Activated T-helper 1 cell treated with anti-CD3 and anti-CD28 coated beads, Interleukin-12 subunit alpha, Interleukin-12 subunit beta, Interleukin-2, Interleukin-4 antibody, amounts not matched to agents 30 ng/mL and 10 ng/mL and 1 ng/mL, durations not matched to agents 14 hours and 24 hours and 36 hours (primary cell): ENCODE results near the gene VSIG8. TPM values are rescaled to one million over a fixed set of nuclear protein-coding genes. Genes with fewer than 3 reads are reported as not detected.

Experiments
- DNase-seq: peaks from one replicate; pipeline ENCODE4 v3.0.0; 2021; ENCODE audit warnings: low spot score
- H3K27ac Mint-ChIP-seq: one replicate; pipeline ENCODE4 v1.8.0; 2021; ENCODE audit warnings: mild to moderate bottlenecking, mixed read lengths
- H3K27me3 Mint-ChIP-seq: one replicate; pipeline ENCODE4 v1.8.0; 2022; ENCODE audit warnings: mild to moderate bottlenecking, moderate library complexity, mixed read lengths; ENCODE audit not compliant: insufficient read depth
- H3K36me3 Mint-ChIP-seq: one replicate; pipeline ENCODE4 v1.8.0; 2021; ENCODE audit warnings: low read depth, mixed read lengths
- H3K4me1 Mint-ChIP-seq: one replicate; pipeline ENCODE4 v1.8.0; 2021; ENCODE audit warnings: low read depth, mixed read lengths
- H3K4me3 Mint-ChIP-seq: one replicate; pipeline ENCODE4 v1.8.0; 2021; ENCODE audit warnings: mild to moderate bottlenecking, moderate library complexity, mixed read lengths
- H3K9me3 Mint-ChIP-seq: one replicate; pipeline ENCODE4 v1.8.0; 2021; ENCODE audit warnings: mixed read lengths
- intact Hi-C: fragments of 100-400 bp; cut with micrococcal nuclease; formaldehyde crosslinking; loops from one replicate; pipeline ENCODE4 v1.15.1; 2024
- total RNA-seq: library from RNA; stranded (reverse); gene quantifications from 2 replicates; pipeline ENCODE4 v1.2.3, GENCODE V29; 2022

Gene VSIG8
- total RNA-seq, 1 donor from 2014 or later, result not detected

DNA sequence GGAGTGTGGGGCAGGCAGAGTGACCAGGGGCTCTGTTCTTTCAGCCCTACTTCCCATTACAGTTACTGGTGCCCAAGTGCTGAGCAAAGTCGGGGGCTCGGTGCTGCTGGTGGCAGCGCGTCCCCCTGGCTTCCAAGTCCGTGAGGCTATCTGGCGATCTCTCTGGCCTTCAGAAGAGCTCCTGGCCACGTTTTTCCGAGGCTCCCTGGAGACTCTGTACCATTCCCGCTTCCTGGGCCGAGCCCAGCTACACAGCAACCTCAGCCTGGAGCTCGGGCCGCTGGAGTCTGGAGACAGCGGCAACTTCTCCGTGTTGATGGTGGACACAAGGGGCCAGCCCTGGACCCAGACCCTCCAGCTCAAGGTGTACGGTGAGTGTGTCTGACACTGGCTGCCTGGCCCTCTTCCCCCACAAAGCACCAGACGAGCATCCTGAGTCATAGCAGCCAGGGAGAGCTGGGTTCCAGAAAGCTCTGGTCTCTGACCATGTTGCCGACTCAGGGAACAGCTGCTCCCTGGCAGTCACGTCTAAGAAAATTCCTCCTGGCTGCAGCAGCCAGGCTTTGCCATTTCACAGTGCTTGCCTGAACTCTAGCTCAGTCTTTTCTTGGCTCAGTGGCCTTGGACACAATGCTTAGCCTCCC, 32.5 kb downstream of the VSIG8 start:
- DNase-seq, result no peak
- Mint-ChIP-seq H3K4me3 (no peak overlapping the region), H3K36me3 (peaks cover 3% of the 10 kb centered on the region), H3K9me3 (no peaks in the 10 kb centered on the region), H3K4me1 (peaks cover 43% of the 10 kb centered on the region), H3K27me3 (peaks cover 40% of the 10 kb centered on the region), H3K27ac (no peak overlapping the region)
- intact Hi-C loops, result no loop called here

DNA sequence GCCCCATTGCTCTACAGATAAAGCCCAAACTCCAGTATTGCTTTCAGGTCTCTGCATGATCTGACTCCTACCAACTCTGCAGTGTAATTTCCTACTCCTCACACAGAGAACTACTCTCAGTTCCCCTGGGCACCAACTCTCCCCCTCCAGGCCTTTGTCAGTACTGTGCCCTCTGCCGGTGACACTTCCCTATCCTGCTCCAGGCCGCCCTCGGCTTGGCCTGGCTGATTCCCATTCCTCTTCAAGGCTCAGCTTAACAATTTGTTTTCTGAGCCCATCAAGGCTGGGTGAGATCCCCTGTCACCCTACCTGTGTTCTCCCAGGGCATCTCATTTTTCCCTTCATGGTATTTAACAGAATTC, 33.2 kb downstream of the VSIG8 start:
- Mint-ChIP-seq H3K27me3 (peaks cover 39% of the 10 kb centered on the region), H3K4me3 (no peak overlapping the region), H3K27ac (peak overlapping the region; percentile 18), H3K4me1 (peaks cover 49% of the 10 kb centered on the region), H3K36me3 (peaks cover 3% of the 10 kb centered on the region), H3K9me3 (no peaks in the 10 kb centered on the region)
- no peak for DNase-seq
- intact Hi-C loops, result no loop called here

DNA sequence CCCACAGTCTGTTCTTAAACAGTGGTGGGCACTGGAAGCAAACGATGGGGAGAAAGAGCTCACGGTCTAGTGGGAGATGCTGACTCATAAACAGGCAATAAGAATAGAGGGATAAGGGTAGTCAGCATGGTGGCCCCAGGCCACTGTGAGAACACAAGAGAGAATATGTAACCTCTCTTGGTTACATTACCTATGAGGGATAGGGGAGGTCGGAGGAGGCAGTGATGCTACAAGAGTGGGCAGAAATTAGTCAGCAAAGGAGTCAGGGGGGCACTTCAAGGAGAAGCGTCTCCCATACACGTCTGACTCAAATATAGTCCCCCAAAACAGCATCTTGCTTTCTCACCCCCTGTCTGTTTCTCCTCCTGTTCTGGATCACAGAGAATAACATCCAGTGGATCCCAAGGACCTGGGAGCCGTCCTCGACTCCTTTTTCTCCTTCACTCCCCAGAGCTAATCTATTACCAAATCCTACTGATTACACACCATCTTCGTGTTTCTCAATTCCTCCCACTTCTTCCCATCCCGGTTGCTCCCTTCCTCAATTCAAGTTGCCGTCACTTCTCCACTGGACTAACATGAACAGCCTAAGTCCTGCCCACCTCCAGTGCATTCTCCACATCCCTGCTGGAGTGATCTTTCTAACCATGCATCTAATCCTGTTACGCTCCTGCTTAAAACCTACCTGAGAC, 33.7 kb downstream of the VSIG8 start:
- intact Hi-C loops, result no loop called here
- peak overlapping the region; percentile 37 for H3K4me3 Mint-ChIP-seq
- H3K27me3 Mint-ChIP-seq, result peaks cover 43% of the 10 kb centered on the region
- H3K36me3 Mint-ChIP-seq, result peaks cover 3% of the 10 kb centered on the region
- no peaks in the 10 kb centered on the region for H3K9me3 Mint-ChIP-seq
- H3K27ac Mint-ChIP-seq, result peak overlapping the region; percentile 44
- H3K4me1 Mint-ChIP-seq, result peaks cover 49% of the 10 kb centered on the region
- DNase-seq, result no peak

DNA sequence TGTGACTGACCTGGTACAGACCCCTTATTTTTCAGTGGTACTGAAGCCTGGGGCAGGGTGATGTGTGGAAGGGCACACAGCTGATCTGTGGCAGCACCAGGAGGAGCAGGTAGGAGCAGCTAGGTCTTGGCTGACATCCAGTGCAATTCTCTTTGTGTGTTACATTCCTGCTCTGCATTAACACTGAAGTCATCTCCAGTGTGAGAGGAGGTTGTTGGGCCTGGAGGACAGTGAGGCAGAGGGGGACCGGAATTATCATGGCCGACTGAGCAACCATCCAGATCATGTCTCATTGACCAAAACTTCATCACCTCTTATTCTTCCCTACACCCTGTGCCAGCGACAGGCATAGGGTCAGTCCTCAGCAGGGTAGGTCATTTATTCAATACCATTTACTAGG, 34.3 kb downstream of the VSIG8 start:
- intact Hi-C loops, result no loop called here
- H3K4me1 Mint-ChIP-seq, result peaks cover 49% of the 10 kb centered on the region
- H3K27ac Mint-ChIP-seq, result no peak overlapping the region

DNA sequence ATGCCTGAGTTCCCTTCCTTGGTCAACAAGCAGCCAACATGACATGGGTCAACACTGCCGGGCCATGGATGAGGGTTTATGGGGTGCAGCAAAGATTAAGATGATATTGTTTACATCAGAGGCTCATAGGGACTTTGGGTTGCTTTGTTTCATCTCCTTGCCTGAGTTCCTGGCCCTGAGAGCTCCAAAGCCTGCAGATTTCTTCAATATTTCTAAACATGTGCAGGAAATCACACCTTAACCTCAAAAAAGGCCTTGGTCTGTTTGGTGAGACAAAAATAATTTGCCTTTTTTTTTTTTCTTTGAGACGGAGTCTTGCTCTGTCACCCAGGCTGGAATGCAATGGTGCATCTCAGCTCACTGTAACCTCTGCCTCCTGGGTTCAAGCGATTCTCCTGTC, 34.9 kb downstream of the VSIG8 start:
- H3K4me3 Mint-ChIP-seq, result no peak overlapping the region
- H3K36me3 Mint-ChIP-seq, result peaks cover 3% of the 10 kb centered on the region
- H3K27ac Mint-ChIP-seq, result no peak overlapping the region
- DNase-seq, result no peak
- H3K4me1 Mint-ChIP-seq, result peaks cover 51% of the 10 kb centered on the region
- intact Hi-C loops, result loop anchor here (2.0 kb wide), 1 partner anchor 61 kb away; no protein-coding TSS in a partner anchor
- H3K9me3 Mint-ChIP-seq, result no peaks in the 10 kb centered on the region
- H3K27me3 Mint-ChIP-seq, result peaks cover 46% of the 10 kb centered on the region

More for the DNA sequence above, 34.3 kb downstream of the VSIG8 start:
- no peak for DNase-seq
- Mint-ChIP-seq H3K9me3 (no peaks in the 10 kb centered on the region), H3K36me3 (peaks cover 3% of the 10 kb centered on the region), H3K4me3 (no peak overlapping the region), H3K27me3 (peaks cover 43% of the 10 kb centered on the region)

DNA sequence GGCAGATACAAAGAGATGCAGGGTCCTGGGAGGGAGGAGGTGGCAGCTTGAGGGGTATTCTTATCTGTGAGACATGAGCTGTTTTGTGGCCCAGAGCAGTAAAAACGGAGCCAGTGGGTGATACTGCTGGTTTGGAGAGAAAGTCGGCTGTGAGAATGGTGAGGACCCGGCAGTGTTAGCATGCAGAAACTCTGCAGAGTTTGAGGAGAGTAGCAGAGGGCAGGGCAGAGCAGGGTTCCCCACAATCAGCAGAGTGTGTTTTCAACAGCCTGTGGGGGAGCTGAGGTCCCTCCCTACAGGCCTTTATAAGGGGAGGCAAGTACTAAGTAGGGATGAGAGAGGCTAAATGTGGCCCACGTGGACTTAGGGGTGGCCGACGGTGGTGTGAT, 35.4 kb downstream of the VSIG8 start:
- peak overlapping the region; percentile 19 for H3K4me3 Mint-ChIP-seq

DNA sequence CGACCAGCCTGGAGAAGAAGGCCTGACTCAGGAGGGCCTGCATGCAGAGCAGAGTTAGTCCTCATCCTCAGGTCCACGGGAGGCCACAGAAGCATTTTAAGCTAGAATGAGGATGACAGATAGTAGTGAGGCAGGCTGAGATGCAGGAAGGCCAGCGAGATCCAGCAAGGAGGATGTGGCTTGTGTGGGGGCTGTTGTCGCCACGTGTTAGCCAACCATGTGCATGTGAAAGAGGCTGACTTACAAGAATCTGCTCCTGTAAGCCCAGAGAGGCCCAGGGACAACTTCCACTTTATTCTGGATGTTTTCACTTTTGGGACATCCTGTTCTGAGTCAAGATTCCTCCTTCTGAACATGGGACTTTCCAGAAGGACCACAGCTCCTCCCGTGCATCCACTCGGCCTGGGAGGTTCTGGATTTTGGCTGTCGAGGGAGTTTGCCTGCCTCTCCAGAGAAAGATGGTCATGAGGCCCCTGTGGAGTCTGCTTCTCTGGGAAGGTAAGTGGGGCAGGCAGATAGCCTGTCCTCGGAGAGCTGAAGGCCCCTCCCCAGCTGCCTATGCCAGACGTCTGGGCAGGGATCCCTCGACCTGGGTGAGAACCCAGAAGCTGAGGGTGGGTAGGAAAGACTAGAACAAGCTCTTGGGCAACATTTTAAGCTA, 35.9 kb downstream of the VSIG8 start, which contains the start of gene SLAMF8:
SLAMF8 (plus strand) TSS at position 433 of the 661 bp plus-strand sequence; CDS start at position 459, 26 bp downstream.
- peak within 1 kb of the TSS; percentile 67 for H3K4me3 Mint-ChIP-seq

More for the DNA sequence above, 35.4 kb downstream of the VSIG8 start:
- intact Hi-C loops, result loop anchor here (2.0 kb wide), 1 partner anchor 62 kb away; no protein-coding TSS in a partner anchor
- H3K9me3 Mint-ChIP-seq, result no peaks in the 10 kb centered on the region
- DNase-seq, result no peak
- H3K4me1 Mint-ChIP-seq, result peaks cover 54% of the 10 kb centered on the region
- H3K27ac Mint-ChIP-seq, result peak overlapping the region; percentile 69
- H3K36me3 Mint-ChIP-seq, result peaks cover 3% of the 10 kb centered on the region
- H3K27me3 Mint-ChIP-seq, result peaks cover 47% of the 10 kb centered on the region

DNA sequence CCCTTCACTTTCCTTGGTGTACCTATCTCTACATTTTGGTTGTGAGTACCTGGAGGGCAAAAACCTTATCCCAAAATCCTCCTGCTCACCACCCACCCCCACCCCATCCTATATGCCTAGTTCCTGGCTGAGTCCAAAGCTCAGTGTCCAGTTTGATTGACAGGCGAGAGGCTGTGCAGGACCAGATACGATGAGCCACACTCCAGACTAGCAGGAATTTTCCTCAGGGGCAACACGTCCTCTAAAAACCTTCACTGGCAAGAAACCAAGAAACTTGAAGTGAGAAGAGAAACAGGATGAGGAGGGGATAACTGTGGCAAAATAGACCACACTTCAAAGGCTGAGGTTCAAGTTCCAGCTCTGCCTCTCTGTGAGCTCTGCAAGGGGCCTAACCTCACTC, 36.9 kb downstream of the VSIG8 start:
- peaks cover 48% of the 10 kb centered on the region for H3K27me3 Mint-ChIP-seq
- peaks cover 3% of the 10 kb centered on the region for H3K36me3 Mint-ChIP-seq
- DNase-seq, result no peak
- no peaks in the 10 kb centered on the region for H3K9me3 Mint-ChIP-seq
- intact Hi-C loops, result no loop called here
- no peak overlapping the region for H3K4me3 Mint-ChIP-seq
- H3K27ac Mint-ChIP-seq, result peak overlapping the region; percentile 59
- H3K4me1 Mint-ChIP-seq, result peaks cover 54% of the 10 kb centered on the region

More for the DNA sequence above, 35.9 kb downstream of the VSIG8 start, which contains the start of gene SLAMF8:
- H3K9me3 Mint-ChIP-seq, result no peaks in the 10 kb centered on the region
- DNase-seq, result peak; percentile 61
- peaks cover 54% of the 10 kb centered on the region for H3K4me1 Mint-ChIP-seq
- intact Hi-C loops, result loop anchor here (1.0 to 2.0 kb wide), 3 partner anchors 46 to 97 kb away; partner anchors contain the start of gene DUSP23
- peaks cover 3% of the 10 kb centered on the region for H3K36me3 Mint-ChIP-seq
- peak within 1 kb of the TSS; percentile 69 for H3K27ac Mint-ChIP-seq
- H3K27me3 Mint-ChIP-seq, result peaks cover 45% of the 10 kb centered on the region

DNA sequence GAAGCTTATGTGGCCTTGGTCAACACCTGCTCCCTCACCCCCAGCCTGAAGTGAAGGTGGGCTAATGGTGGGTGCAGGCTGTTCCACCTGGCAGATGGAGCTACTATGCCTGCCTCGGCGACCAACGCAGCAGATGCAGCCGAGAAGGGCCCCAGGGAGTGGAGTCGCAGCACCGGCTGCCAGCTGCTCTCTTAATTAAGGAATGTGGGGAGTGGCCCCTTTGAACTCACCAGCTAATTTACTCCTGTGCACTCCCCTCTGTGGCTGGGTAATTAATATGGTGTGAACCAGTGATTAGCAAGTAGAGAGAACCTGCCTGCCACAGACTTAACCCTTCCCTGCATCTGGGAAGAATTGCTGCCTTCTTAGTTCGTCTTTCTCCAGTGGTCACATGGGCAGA, 39.1 kb downstream of the VSIG8 start:
- H3K27me3 Mint-ChIP-seq, result peaks cover 43% of the 10 kb centered on the region
- intact Hi-C loops, result no loop called here
- peaks cover 46% of the 10 kb centered on the region for H3K4me1 Mint-ChIP-seq
- H3K4me3 Mint-ChIP-seq, result no peak overlapping the region
- no peak overlapping the region for H3K27ac Mint-ChIP-seq
- DNase-seq, result no peak
- H3K36me3 Mint-ChIP-seq, result peaks cover 2% of the 10 kb centered on the region
- H3K9me3 Mint-ChIP-seq, result no peaks in the 10 kb centered on the region

DNA sequence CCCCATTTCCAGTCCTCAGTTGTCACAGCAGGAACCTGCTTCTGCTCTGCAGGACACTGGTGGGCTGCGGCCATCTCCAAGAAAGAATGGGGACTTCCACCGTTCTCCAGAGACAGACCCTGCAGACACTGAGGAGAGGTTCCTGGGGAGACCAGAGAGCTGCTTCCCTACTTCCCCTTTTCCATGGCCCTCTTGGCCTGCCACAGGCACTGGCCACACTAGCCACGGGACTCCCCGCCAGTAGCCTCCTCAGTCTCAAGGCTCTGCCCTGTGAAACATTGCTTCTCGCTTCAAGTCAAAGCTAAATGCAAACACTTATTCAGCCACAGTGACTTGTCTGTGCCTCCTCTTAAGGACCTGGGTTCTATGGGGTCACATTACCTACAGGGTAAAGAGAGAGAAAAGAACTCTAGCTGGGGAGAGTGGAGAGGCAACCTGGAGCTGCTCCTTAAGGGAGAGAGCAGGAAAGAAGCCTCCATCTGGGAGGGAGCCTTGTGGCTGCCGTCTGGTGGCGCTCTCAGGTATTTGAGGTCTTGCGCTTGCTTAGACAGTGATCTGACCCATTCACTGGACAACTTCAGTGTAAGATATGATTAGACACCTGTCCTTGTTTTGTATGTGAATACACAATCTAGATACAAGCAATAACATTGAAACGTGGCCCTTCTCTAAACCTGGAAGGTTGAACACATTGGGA, 41.1 kb downstream of the VSIG8 start:
- Mint-ChIP-seq H3K27me3 (peaks cover 53% of the 10 kb centered on the region), H3K4me3 (no peak overlapping the region), H3K9me3 (no peaks in the 10 kb centered on the region), H3K36me3 (peaks cover 2% of the 10 kb centered on the region), H3K4me1 (peaks cover 25% of the 10 kb centered on the region), H3K27ac (no peak overlapping the region)
- intact Hi-C loops, result loop anchor here (2.0 kb wide), 1 partner anchor 23 kb away; no protein-coding TSS in a partner anchor
- peak; percentile 11 for DNase-seq

DNA sequence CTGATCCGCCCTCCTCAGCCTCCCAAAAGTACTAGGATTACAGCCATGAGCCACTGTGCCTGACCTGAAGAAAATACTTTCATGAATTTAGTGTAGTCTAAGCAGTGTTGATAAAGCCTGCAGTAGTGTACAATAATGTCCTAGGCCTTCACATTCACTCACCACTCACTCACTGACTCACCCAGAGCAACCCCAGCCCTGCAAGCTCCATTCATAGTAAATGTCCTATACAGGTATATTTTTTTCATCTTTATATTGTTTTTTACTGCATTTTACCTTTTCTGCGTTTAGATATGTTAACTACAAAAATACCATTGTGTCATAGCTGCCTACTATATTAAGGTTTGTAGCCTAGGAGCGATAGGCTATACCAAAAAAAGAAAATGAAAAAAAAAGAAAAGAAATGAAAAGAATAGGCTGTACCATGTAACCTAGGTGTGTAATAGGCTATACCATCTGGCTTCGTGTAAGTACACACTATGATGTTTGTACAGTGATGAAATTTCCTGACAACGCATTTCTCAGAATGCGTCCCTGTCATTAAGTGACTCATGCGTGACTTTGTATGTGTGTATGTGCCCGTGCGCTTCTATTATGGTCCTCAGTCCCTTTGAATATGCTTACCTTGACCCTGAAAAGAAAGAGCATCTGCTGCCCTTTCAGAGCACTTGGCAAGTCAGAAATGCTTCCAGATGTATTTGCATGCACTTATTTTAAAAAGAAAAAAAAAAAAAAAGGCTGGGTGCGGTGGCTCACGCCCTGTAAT, 45.0 kb downstream of the VSIG8 start:
- H3K4me3 Mint-ChIP-seq, result no peak overlapping the region
- H3K36me3 Mint-ChIP-seq, result no peaks in the 10 kb centered on the region
- peaks cover 36% of the 10 kb centered on the region for H3K27me3 Mint-ChIP-seq
- intact Hi-C loops, result no loop called here
- H3K9me3 Mint-ChIP-seq, result no peaks in the 10 kb centered on the region
- H3K4me1 Mint-ChIP-seq, result peaks cover 2% of the 10 kb centered on the region
- DNase-seq, result no peak
- no peak overlapping the region for H3K27ac Mint-ChIP-seq

DNA sequence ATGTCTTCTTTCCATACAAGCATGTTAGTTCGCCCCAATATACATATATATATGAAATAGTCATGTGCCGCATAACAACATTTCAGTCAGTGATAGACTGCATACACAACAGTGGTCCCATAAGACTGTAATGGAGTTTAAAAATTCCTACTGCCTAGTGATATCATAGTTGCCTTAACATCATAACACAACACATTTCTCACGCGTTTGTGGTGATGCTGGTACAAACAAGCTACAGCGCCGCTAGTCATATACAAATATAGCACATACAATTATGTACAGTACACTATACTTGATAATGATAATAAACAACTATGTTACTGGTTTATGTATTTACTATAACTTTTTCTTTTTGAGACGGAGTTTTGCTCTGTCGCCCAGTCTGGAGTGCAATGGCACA, 46.5 kb downstream of the VSIG8 start:
- no peak overlapping the region for H3K4me3 Mint-ChIP-seq
- no peak for DNase-seq
- H3K36me3 Mint-ChIP-seq, result no peaks in the 10 kb centered on the region
- no peaks in the 10 kb centered on the region for H3K4me1 Mint-ChIP-seq
- peaks cover 35% of the 10 kb centered on the region for H3K27me3 Mint-ChIP-seq
- intact Hi-C loops, result no loop called here
- H3K9me3 Mint-ChIP-seq, result no peaks in the 10 kb centered on the region
- no peak overlapping the region for H3K27ac Mint-ChIP-seq
